ENCODE results near the gene ACAD11. TPM values are rescaled to one million over a fixed set of nuclear protein-coding genes. Genes with fewer than 3 reads are reported as not detected.
A peak's percentile ranks its signal among the peaks of the same experiment; 100 is the strongest.

The ACAD11 gene
- total RNA-seq, 3 donors from 2014 or later (not counting 1 experiment from before 2014, with no cell fraction given) = 15.8 to 30.6 (median 25.2) TPM

DNA sequence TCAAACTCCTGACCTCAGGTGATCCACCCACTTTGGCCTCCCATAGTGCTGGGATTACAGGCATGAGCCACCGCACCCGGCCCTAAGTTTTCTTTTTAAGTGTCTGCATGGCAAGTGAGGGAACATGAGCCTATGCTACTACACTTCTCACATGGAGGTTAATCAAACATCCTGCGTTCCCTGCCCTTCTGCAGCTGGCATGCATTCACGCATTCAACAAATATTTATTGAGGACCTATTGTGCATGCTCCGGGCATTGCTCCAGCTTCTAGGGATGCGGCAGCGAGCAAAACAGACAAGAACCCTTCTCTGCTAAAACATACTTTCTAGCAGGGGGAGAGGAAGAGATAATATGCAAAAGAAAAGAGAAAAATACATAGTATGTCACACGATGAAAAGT is 105.2 kb downstream of the ACAD11 start:
- no peak for TF ChIP-seq CTCF (IDR thresholded peaks at IDR 0.05)

DNA sequence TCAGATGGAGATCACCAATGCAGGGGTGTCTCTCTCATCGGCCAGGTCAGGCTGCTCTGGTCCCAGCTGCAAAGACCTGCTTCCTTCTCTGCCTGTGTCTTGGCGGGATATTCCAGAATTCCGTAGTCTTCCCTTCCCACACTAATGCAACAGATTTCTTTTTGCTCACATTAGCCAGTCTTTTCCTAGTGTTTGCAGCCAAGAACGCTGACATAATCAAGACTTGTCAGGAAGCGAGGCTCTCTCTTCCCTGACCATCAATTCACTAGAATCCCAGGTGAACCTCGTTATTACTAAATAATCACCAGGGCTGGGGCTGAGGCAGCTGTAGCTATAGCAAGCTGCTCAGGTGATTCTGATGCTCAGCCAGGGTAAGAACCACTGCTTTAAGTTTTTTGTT is 105.8 kb downstream of the ACAD11 start:
- Mint-ChIP-seq H3K27ac (no peak overlapping the region), H3K4me1 (peaks cover 5 to 18% of the 10 kb centered on the region in 2 donors), H3K27me3 (ENCODE audit: low read depth in 2 of 2) (no peaks in the 10 kb centered on the region), H3K4me3 (no peak overlapping the region), H3K36me3 (no peaks in the 10 kb centered on the region), H3K9me3 (no peaks in the 10 kb centered on the region)
- ATAC-seq (no peak), DNase-seq (no peak)
- Histone ChIP-seq H3K36me3 (ENCODE audit: control insufficient read depth, insufficient read depth, low read length) (peaks cover 3% of the 10 kb centered on the region), H3K4me3 (ENCODE audit: low read length) (no peak overlapping the region), H3K27me3 (ENCODE audit: control insufficient read depth, insufficient read depth, low read length) (no peaks in the 10 kb centered on the region), H3K4me1 (ENCODE audit: control insufficient read depth, insufficient read depth, low read length) (no peaks in the 10 kb centered on the region), H3K27ac (ENCODE audit: low read length) (no peak overlapping the region), H3K9me3 (ENCODE audit: control insufficient read depth, insufficient read depth, low read length) (no peaks in the 10 kb centered on the region)
- 95% methylated on average over 6 of the region's 6 CpGs for WGBS (ENCODE audit: insufficient coverage)
- intact Hi-C loops (cut with micrococcal nuclease) = no loop called here
- TF ChIP-seq CTCF (IDR thresholded peaks at IDR 0.05) = no peak

More for the DNA sequence above, 105.2 kb downstream of the ACAD11 start:
- DNase-seq (no peak), ATAC-seq (no peak)
- Mint-ChIP-seq H3K27me3 (ENCODE audit: low read depth in 2 of 2) (no peaks in the 10 kb centered on the region), H3K4me3 (no peak overlapping the region), H3K4me1 (peaks cover 5 to 17% of the 10 kb centered on the region in 2 donors), H3K9me3 (no peaks in the 10 kb centered on the region), H3K27ac (no peak overlapping the region), H3K36me3 (no peaks in the 10 kb centered on the region)
- Histone ChIP-seq H3K36me3 (ENCODE audit: control insufficient read depth, insufficient read depth, low read length) (peaks cover 3% of the 10 kb centered on the region), H3K4me3 (ENCODE audit: low read length) (no peak overlapping the region), H3K27me3 (ENCODE audit: control insufficient read depth, insufficient read depth, low read length) (no peaks in the 10 kb centered on the region), H3K4me1 (ENCODE audit: control insufficient read depth, insufficient read depth, low read length) (no peaks in the 10 kb centered on the region), H3K9me3 (ENCODE audit: control insufficient read depth, insufficient read depth, low read length) (no peaks in the 10 kb centered on the region), H3K27ac (ENCODE audit: low read length) (no peak overlapping the region)
- 96% methylated on average over 6 of the region's 8 CpGs for WGBS (ENCODE audit: insufficient coverage)
- intact Hi-C loops (cut with micrococcal nuclease) = no loop called here

DNA sequence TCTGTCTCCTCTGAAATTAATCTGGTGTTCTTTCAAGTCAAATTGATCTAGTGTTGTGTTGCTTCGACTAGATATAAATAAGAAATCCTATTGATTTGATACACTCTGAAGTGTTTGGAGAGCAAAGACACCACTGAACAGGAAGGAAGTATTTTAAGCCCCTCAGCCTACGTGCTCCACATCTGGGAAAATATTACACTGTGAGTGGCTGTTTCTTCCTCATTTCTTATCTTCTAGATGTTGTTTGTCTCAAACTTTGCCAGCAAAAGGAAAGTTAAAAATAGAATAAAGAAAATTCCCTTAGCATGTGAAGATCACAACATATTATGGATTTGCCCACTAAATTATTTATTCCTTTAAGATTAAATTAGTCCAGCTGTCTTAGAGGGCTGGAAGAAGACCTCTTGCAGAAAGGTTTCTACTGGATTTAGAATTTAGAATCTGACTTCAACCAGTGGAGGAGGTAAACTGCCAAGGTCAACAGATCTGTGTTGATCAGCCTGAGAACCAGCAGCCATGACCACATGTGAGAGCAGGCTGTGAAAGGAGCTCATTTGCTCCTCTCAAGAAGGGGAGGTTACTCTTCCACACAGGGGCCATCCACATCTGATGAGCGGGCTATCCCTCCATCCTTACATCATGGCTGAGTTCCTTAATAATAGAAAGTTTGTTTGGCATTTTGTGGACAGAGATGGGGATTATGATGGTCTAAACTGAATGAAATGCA is 108.9 kb downstream of the ACAD11 start:
- intact Hi-C loops (cut with micrococcal nuclease) = no loop called here
- 17% methylated on average over 2 of the region's 3 CpGs for WGBS (ENCODE audit: insufficient coverage)
- H3K4me3 Mint-ChIP-seq = no peak overlapping the region

More for the DNA sequence above, 108.9 kb downstream of the ACAD11 start:
- Mint-ChIP-seq H3K36me3 (no peaks in the 10 kb centered on the region), H3K4me1 (peaks cover 5 to 18% of the 10 kb centered on the region in 2 donors), H3K27me3 (ENCODE audit: low read depth in 2 of 2) (no peaks in the 10 kb centered on the region), H3K9me3 (no peaks in the 10 kb centered on the region), H3K27ac (peak overlapping the region in 1 of 2 donors; percentile 87)
- Histone ChIP-seq H3K4me1 (ENCODE audit: control insufficient read depth, insufficient read depth, low read length) (no peaks in the 10 kb centered on the region), H3K36me3 (ENCODE audit: control insufficient read depth, insufficient read depth, low read length) (no peaks in the 10 kb centered on the region), H3K27me3 (ENCODE audit: control insufficient read depth, insufficient read depth, low read length) (no peaks in the 10 kb centered on the region), H3K27ac (ENCODE audit: low read length) (no peak overlapping the region), H3K9me3 (ENCODE audit: control insufficient read depth, insufficient read depth, low read length) (no peaks in the 10 kb centered on the region), H3K4me3 (ENCODE audit: low read length) (no peak overlapping the region)
- no peak for DNase-seq
- TF ChIP-seq CTCF (IDR thresholded peaks at IDR 0.05) = no peak
- no peak for ATAC-seq

All from natural killer cell (primary cell).